NCI-H526 (cell line): ENCODE results near the gene TAOK1.
A peak's percentile ranks its signal among the peaks of the same experiment; 100 is the strongest.

ENCODE experiments used
- DNase-seq, 2 experiments: peaks; one replicate each; lab custom pipeline; 2025; lab: John Stamatoyannopoulos, UW

TAOK1 gene

GRCh38 chr17:29379084-29379991 is 10.8 kb upstream of the TAOK1 start:
- DNase-seq: no peak

DNA sequence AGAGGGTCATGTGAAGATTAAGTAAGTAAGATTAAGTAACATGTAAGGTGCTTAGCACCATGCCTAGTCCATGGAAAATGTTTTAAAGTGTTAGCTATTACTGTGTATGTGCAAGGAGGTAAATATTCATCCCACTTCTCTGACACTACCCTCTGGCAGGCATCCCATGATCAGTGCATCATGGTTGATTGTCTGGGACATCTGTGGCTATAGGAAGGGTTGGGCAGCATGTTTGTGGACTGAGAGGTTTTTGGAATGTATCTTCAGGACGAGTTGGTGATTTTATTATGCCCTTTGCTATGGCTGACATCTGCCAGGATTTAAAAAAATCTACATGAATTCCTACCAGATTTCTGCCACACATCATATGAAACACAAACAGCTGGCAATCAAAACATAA is 6.5 kb upstream of the TAOK1 start:
- DNase-seq: no peak

GRCh38 chr17:29384901-29385300 is 5.3 kb upstream of the TAOK1 start:
- no peak for DNase-seq

DNA sequence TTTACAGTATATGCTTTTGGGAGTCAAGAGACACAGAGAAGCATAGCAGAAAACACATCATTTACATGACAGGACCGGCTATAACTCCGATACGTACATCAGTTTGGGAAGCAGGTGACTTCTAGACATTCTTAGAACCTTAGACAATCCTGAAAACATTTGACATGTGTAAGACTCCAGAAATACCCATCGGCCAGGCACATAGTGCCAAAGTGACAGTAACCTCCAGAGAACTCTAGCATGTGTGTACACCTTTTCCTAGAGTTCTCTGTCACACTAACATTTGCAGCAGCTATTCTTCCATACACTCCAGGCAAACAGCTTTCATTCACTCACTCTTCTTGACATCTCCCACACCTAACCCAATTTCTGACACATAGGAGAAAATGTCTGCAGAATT is 3.4 kb upstream of the TAOK1 start:
- no peak for DNase-seq

DNA sequence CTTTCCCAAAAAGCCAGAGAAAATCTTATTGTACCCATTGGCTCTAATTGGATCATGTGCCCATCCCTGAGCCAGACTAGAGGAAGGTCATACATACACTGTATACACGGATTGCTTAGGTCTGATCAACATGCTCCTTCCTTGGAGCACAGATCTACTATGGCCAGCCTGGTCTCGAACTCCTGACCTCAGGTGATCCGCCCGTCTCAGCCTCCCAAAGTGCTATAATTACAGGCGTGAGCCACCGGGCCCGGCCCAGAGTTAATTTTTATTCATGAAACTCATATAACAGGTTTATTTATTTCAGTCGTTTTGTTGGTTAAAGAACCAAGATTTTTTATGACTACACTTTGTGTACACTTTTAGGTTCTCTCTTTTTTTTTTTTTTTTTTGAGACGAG is 1.2 kb upstream of the TAOK1 start:
- no peak for DNase-seq

- DNase-seq: peak; percentile 43 to 76
Observed at GRCh38 chr17:29390851-29391631, 878 bp downstream of the TAOK1 start.

DNA sequence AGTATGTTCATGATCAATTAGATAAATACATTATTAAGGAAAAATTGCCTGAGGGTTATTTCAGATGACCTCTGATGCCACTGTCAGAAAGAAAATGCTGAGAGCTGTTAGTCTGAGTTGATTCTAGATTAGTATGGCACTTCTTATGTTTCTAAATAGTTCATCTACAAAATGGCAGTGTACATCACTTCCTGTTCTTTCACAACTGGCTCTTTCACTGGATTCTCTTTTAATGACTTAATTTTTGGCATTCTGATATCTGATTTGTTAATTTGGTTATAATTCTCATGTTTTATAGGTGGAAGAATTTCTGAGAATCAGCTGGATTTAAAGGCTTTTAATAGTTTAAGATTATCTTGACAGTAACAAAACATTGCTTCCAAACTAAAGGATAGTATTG is 3.3 kb downstream of the TAOK1 start:
- no peak for DNase-seq

GRCh38 chr17:29394761-29395160 is 4.6 kb downstream of the TAOK1 start:
- DNase-seq: no peak

DNA sequence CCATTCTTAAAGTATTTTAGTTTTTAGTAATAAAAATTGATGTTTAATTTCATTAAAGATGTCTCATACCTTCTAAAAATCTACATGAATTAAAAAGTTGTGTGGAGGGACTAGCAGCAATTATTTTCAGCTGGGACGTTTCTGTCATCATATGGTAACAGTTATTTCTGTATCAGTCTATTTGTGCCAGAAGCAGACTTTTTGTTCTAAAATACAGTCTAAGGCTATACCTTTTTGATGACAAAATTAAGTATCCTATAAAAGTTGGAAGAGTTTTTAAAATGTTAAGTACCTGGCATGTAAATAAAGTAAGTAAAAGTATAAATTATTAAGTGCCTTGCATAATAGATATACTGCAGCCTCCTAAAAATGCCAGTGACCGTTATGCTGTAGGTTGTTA is 5.9 kb downstream of the TAOK1 start:
- no peak for DNase-seq

- no peak for DNase-seq
Observed at GRCh38 chr17:29399634-29400033, 9.5 kb downstream of the TAOK1 start.

GRCh38 chr17:29400818-29401217 is 10.7 kb downstream of the TAOK1 start:
- no peak for DNase-seq

- no peak for DNase-seq
Observed at GRCh38 chr17:29401258-29401657, 11.1 kb downstream of the TAOK1 start.

DNA sequence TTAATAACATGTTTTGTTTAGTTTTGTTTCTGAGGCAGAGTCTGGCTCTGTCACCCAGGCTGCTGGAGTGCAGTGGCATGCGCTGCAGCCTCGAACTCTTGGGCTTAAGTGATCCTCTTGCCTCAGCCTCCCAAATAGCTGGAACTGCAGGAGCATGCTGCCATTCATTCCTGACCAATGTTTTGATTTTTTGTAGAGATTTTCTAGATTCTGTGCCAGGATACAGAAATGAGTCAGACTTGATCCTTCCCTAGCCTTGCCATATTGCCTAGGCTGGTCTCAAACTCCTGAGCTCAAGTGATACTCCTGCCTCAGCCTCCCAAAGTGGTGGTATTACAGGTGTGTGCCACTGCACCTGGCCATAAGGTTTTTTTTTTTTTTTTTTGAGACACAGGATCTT is 17.7 kb downstream of the TAOK1 start:
- no peak for DNase-seq

GRCh38 chr17:29409963-29410362 is 19.8 kb downstream of the TAOK1 start:
- DNase-seq: no peak

GRCh38 chr17:29412780-29413565 is 22.8 kb downstream of the TAOK1 start:
- DNase-seq: no peak

GRCh38 chr17:29420128-29420527 is 30.0 kb downstream of the TAOK1 start:
- DNase-seq: no peak

- no peak for DNase-seq
Observed at GRCh38 chr17:29430275-29430674, 40.1 kb downstream of the TAOK1 start.

DNA sequence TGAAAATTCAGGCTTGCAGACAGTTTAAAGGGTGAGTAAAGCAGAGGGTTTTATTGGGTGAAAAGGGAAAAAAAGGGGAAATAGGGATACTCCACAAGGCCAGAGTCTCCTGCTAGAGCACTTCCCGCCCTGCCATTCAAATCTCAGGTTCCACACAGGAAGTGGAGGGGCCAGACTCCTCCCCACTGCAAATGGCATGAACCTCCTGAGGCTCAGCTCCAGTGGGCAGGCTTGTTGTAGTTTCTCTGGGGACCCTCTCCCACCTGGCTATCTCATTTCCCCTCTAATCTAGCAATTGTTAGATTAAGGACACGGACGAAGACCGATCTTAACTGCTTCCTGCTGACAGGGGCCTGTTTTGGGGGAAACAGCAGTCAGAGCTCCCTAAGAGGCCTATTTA is 43.4 kb downstream of the TAOK1 start:
- DNase-seq: no peak

- no peak for DNase-seq
Observed at GRCh38 chr17:29434550-29434949, 44.4 kb downstream of the TAOK1 start.

- no peak for DNase-seq
Observed at GRCh38 chr17:29442451-29442850, 52.3 kb downstream of the TAOK1 start.

DNA sequence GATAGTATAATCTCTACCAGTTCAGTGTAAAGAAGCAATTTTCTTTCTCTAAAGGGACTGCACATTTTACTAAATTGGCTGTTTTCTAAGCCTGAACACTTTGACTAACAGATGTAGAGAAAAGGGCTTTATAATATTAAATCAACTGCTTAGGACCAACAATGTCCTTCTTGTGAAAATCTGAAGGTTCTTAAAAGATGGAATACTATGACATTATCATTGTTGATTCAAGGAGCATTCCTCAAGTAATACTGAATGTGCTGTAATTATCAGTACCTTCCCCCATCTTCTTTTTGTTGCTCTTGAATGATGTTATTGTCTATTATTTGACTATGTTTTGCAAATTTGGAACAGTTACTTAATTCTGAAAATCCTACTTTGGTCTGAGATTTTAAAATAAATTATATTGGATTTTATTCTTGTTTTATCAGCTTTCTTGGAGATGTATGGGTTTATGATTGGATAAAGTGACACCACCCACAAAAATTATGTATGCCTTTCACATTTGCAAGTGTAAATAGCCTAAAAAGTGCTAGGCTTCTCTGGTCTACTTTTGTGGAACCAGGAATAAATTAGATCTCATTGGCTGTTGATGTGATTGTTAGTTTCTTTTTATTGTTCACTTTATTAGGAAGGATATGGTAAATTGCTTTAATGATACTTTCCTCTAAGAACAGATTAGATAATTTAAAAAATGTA is 53.0 kb downstream of the TAOK1 start:
- DNase-seq: no peak

DNA sequence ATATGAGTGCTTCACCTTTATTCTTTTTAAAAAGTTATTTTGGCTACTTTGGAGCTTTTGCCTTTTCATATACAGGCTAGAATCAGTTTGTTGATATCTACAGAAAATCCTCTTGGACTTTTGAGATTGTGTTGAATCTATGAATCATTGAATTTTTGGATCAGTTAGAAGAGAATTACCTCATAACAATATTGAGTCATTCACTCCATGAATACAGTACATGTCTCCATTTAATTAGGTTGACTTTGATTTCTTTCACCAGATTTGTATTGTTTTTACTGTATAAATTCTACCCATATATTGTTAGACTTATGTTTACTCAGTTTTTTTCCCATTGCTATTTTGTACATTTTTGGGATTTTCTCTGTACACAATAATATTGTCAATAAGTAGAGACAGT is 54.4 kb downstream of the TAOK1 start:
- no peak for DNase-seq
